Liver (tissue), 9 donors: ENCODE measurements around the gene PTPN2. TPM values are rescaled to one million over a fixed set of nuclear protein-coding genes. Genes with fewer than 3 reads are reported as not detected.

ENCODE experiments used
- DNase-seq: peaks from one replicate; pipeline ENCODE4 v3.0.0-alpha.2; 2017; ENCODE audit warnings: low spot score
- H3K27ac ChIP-seq, 2 donors: one replicate each; pipeline ENCODE4 v1.7.0; 2013; ENCODE audit warnings: inconsistent platforms in 2 of 2, low read length in 2 of 2, control low read depth in 1 of 2, low read depth in 1 of 2, mild to moderate bottlenecking in 1 of 2
- H3K27me3 ChIP-seq, 4 donors: one replicate each; pipeline versions ENCODE4 v1.6.1 to v1.7.0; 2013; ENCODE audit warnings: low read length in 3 of 4, inconsistent platforms in 1 of 4, mild to moderate bottlenecking in 1 of 4, moderate library complexity in 1 of 4; ENCODE audit not compliant: control insufficient read depth in 4 of 4, insufficient read depth in 4 of 4
- H3K36me3 ChIP-seq, 4 donors: one replicate each; pipeline versions ENCODE4 v1.6.1 to v1.7.0; 2013; ENCODE audit warnings: low read length in 3 of 4, mild to moderate bottlenecking in 3 of 4, low read depth in 1 of 4, moderate library complexity in 1 of 4; ENCODE audit not compliant: control insufficient read depth in 4 of 4, insufficient read depth in 3 of 4
- H3K4me1 ChIP-seq, 4 donors: one replicate each; pipeline versions ENCODE4 v1.6.1 to v1.7.0; 2013; ENCODE audit warnings: low read length in 3 of 4, mild to moderate bottlenecking in 3 of 4, moderate library complexity in 1 of 4; ENCODE audit not compliant: control insufficient read depth in 4 of 4, insufficient read depth in 4 of 4
- H3K4me3 ChIP-seq, 3 donors: one replicate each; pipeline versions ENCODE4 v1.6.1 to v1.7.0; 2013; ENCODE audit warnings: low read length in 3 of 3, control low read depth in 1 of 3, low read depth in 1 of 3, mild to moderate bottlenecking in 1 of 3
- H3K9ac ChIP-seq, 2 donors: one replicate each; pipeline ENCODE4 v1.7.0; 2013; ENCODE audit warnings: low read length in 2 of 2, mild to moderate bottlenecking in 2 of 2, moderate library complexity in 2 of 2, control low read depth in 1 of 2, low read depth in 1 of 2
- H3K9me3 ChIP-seq, 4 donors: one replicate each; pipeline versions ENCODE4 v1.6.1 to v1.7.0; 2013; ENCODE audit warnings: low read length in 3 of 4; ENCODE audit not compliant: control insufficient read depth in 4 of 4
- ATF3 ChIP-seq: IDR thresholded peaks from 2 replicates; pipeline ENCODE4 v1.6.1; 2016; ENCODE audit warnings: antibody characterized with exemption
- CTCF ChIP-seq: fragments of 150-350 bp; IDR thresholded peaks from 2 replicates; pipeline ENCODE4 v1.5.1; 2017; ENCODE audit warnings: improper control_type of control experiment, low read depth, low read length; ENCODE audit not compliant: missing input control
- EGR1 ChIP-seq, 2 donors: IDR thresholded peaks; 2 replicates each; pipeline ENCODE4 v1.6.1; 2016 to 2018; ENCODE audit warnings: antibody characterized with exemption in 2 of 2, low read depth in 2 of 2
- FOXA1 ChIP-seq: IDR thresholded peaks from 2 replicates; pipeline ENCODE4 v1.6.1; 2016; ENCODE audit warnings: antibody characterized with exemption
- FOXA2 ChIP-seq: IDR thresholded peaks from 2 replicates; pipeline ENCODE4 v1.6.1; 2016; ENCODE audit warnings: antibody characterized with exemption
- GABPA ChIP-seq, 2 donors: IDR thresholded peaks in 1 of 2; conservative IDR thresholded peaks in 1 of 2; 2 replicates each; pipeline ENCODE4 v1.6.1; 2016; ENCODE audit warnings: antibody characterized with exemption in 2 of 2, mild to moderate bottlenecking in 1 of 2, moderate library complexity in 1 of 2
- HNF4A ChIP-seq, 2 donors: conservative IDR thresholded peaks; 2 replicates each; pipeline ENCODE4 v1.6.1; 2016; ENCODE audit warnings: antibody characterized with exemption in 2 of 2, mild to moderate bottlenecking in 2 of 2
- HNF4G ChIP-seq: IDR thresholded peaks from 2 replicates; pipeline ENCODE4 v1.6.1; 2016; ENCODE audit warnings: antibody characterized with exemption
- JUND ChIP-seq, 2 donors: IDR thresholded peaks; 2 replicates each; pipeline ENCODE4 v1.6.1; 2016; ENCODE audit warnings: antibody characterized with exemption in 2 of 2
- MAX ChIP-seq: IDR thresholded peaks from 2 replicates; pipeline ENCODE4 v1.6.1; 2016; ENCODE audit warnings: antibody characterized with exemption
- NR2F2 ChIP-seq: IDR thresholded peaks from 2 replicates; pipeline ENCODE4 v1.6.1; 2016; ENCODE audit warnings: antibody characterized with exemption
- RAD21 ChIP-seq, 2 donors: IDR thresholded peaks; 2 replicates each; pipeline ENCODE4 v1.6.1; 2016; ENCODE audit warnings: antibody characterized with exemption in 2 of 2, mild to moderate bottlenecking in 2 of 2
- REST ChIP-seq: IDR thresholded peaks from 2 replicates; pipeline ENCODE4 v1.6.1; 2016; ENCODE audit warnings: antibody characterized with exemption, mild to moderate bottlenecking
- RXRA ChIP-seq, 2 donors: IDR thresholded peaks; 2 replicates each; pipeline ENCODE4 v1.6.1; 2017 to 2018; ENCODE audit warnings: antibody characterized with exemption in 2 of 2, mild to moderate bottlenecking in 1 of 2
- SP1 ChIP-seq: IDR thresholded peaks from 2 replicates; pipeline ENCODE4 v1.6.1; 2018; ENCODE audit warnings: antibody characterized with exemption, mild to moderate bottlenecking
- TAF1 ChIP-seq: conservative IDR thresholded peaks from 2 replicates; pipeline ENCODE4 v1.6.1; 2016; ENCODE audit warnings: antibody characterized with exemption, mild to moderate bottlenecking
- YY1 ChIP-seq: IDR thresholded peaks from 2 replicates; pipeline ENCODE4 v1.6.1; 2016; ENCODE audit warnings: antibody characterized with exemption, mild to moderate bottlenecking
- ZBTB33 ChIP-seq: IDR thresholded peaks from 2 replicates; pipeline ENCODE4 v1.6.1; 2016; ENCODE audit warnings: antibody characterized with exemption
- WGBS: extraction: QIAGEN DNeasy Blood & Tissue Kit; methylation state at CpG from one replicate; pipeline ENCODE4 v1.1.7; 2013; 5-methylcytosine and 5-hydroxymethylcytosine counted together
- polyA plus RNA-seq, 2 donors: library from polyadenylated mRNA; stranded (reverse) in 1 of 2; unstranded in 1 of 2; fragments of 200-250 nt in 1 of 2; fragments of >200 nt in 1 of 2; fragmentation: Nextera tagmentation in 1 of 2; extraction: Ambion mirVana in 1 of 2; gene quantifications; one replicate each; pipeline versions ENCODE4 v1.2.1 to v1.2.3, GENCODE V29; 2013 to 2015
- total RNA-seq, 2 donors: library from RNA; depleted of rRNA; stranded (reverse); fragments of >200 nt; gene quantifications; one replicate each; pipeline ENCODE4 v1.2.3, GENCODE V29; 2014
- donor health status: healthy.
- donor health status: healthy.
- donor health status: healthy.
- donor health status: healthy.
- donor health status: healthy.

PTPN2 gene
- total RNA-seq (10 to 100 TPM; 15.9 to 21.2 TPM), polyA plus RNA-seq (10 to 100 TPM in 1 of 2 donors, 1 to 10 TPM in 1; 9.2 to 13.9 TPM)

GRCh38 chr18:12883684-12884405 is at the start of gene PTPN2:
Gene PTPN2, minus strand, starts transcription at chr18:12884237. Its CDS starts 96 bp downstream, at chr18:12884141.
- WGBS = under 1% methylated on average over 97 of the region's 97 CpGs
- H3K4me1 ChIP-seq = peaks cover 2 to 19% (median 11%) of the 10 kb centered on the region in 4 donors

More at GRCh38 chr18:12883684-12884405, at the start of gene PTPN2:
- Histone ChIP-seq H3K27ac (peak within 1 kb of the TSS; percentile 100), H3K36me3 (no peaks in the 10 kb centered on the region), H3K9me3 (no peaks in the 10 kb centered on the region), H3K27me3 (no peaks in the 10 kb centered on the region), H3K4me3 (peak within 1 kb of the TSS; percentile 92 to 94 (median 92)), H3K9ac (peak within 1 kb of the TSS; percentile 67 to 97)
- peak; percentile 86 for DNase-seq
- no peak for TF ChIP-seq ATF3
- no peak for TF ChIP-seq RXRA (IDR thresholded peaks at IDR 0.05)
- TF ChIP-seq MAX = no peak
- TF ChIP-seq EGR1 (IDR thresholded peaks at IDR 0.05; ENCODE audit: low read depth in 2 of 2) = peak in 1 of 2 donors; percentile 13
- TF ChIP-seq GABPA (IDR thresholded peaks at IDR 0.05 in 1 of 2, conservative IDR thresholded peaks at IDR 0.05 in 1 of 2) = peak in 1 of 2 donors; percentile 56
- TF ChIP-seq JUND (IDR thresholded peaks at IDR 0.05) = no peak
- TF ChIP-seq TAF1 = peak; percentile 44
- TF ChIP-seq HNF4G = no peak
- no peak for TF ChIP-seq ZBTB33
- no peak for TF ChIP-seq NR2F2
- peak; percentile 37 for TF ChIP-seq REST
- TF ChIP-seq CTCF = no peak
- no peak for TF ChIP-seq HNF4A (conservative IDR thresholded peaks at IDR 0.05)
- TF ChIP-seq FOXA2 = no peak
- TF ChIP-seq RAD21 (IDR thresholded peaks at IDR 0.05) = peak; percentile 12 to 14
- TF ChIP-seq SP1 = no peak
- TF ChIP-seq FOXA1 = no peak
- TF ChIP-seq YY1 = peak; percentile 50
